Liver (tissue), 9 donors: ENCODE data around the gene EPB41L1. TPM values are rescaled to one million over a fixed set of nuclear protein-coding genes. Genes with fewer than 3 reads are reported as not detected.

Source experiments
- DNase-seq: peaks from one replicate; pipeline ENCODE4 v3.0.0-alpha.2; 2017; ENCODE audit warnings: low spot score
- H3K27ac ChIP-seq, 2 donors: one replicate each; pipeline ENCODE4 v1.7.0; 2013; ENCODE audit warnings: inconsistent platforms in 2 of 2, low read length in 2 of 2, control low read depth in 1 of 2, low read depth in 1 of 2, mild to moderate bottlenecking in 1 of 2
- H3K27me3 ChIP-seq, 4 donors: one replicate each; pipeline versions ENCODE4 v1.6.1 to v1.7.0; 2013; ENCODE audit warnings: low read length in 3 of 4, inconsistent platforms in 1 of 4, mild to moderate bottlenecking in 1 of 4, moderate library complexity in 1 of 4; ENCODE audit not compliant: control insufficient read depth in 4 of 4, insufficient read depth in 4 of 4
- H3K36me3 ChIP-seq, 4 donors: one replicate each; pipeline versions ENCODE4 v1.6.1 to v1.7.0; 2013; ENCODE audit warnings: low read length in 3 of 4, mild to moderate bottlenecking in 3 of 4, low read depth in 1 of 4, moderate library complexity in 1 of 4; ENCODE audit not compliant: control insufficient read depth in 4 of 4, insufficient read depth in 3 of 4
- H3K4me1 ChIP-seq, 4 donors: one replicate each; pipeline versions ENCODE4 v1.6.1 to v1.7.0; 2013; ENCODE audit warnings: low read length in 3 of 4, mild to moderate bottlenecking in 3 of 4, moderate library complexity in 1 of 4; ENCODE audit not compliant: control insufficient read depth in 4 of 4, insufficient read depth in 4 of 4
- H3K4me3 ChIP-seq, 3 donors: one replicate each; pipeline versions ENCODE4 v1.6.1 to v1.7.0; 2013; ENCODE audit warnings: low read length in 3 of 3, control low read depth in 1 of 3, low read depth in 1 of 3, mild to moderate bottlenecking in 1 of 3
- H3K9ac ChIP-seq, 2 donors: one replicate each; pipeline ENCODE4 v1.7.0; 2013; ENCODE audit warnings: low read length in 2 of 2, mild to moderate bottlenecking in 2 of 2, moderate library complexity in 2 of 2, control low read depth in 1 of 2, low read depth in 1 of 2
- H3K9me3 ChIP-seq, 4 donors: one replicate each; pipeline versions ENCODE4 v1.6.1 to v1.7.0; 2013; ENCODE audit warnings: low read length in 3 of 4; ENCODE audit not compliant: control insufficient read depth in 4 of 4
- ATF3 ChIP-seq: IDR thresholded peaks from 2 replicates; pipeline ENCODE4 v1.6.1; 2016; ENCODE audit warnings: antibody characterized with exemption
- CTCF ChIP-seq: fragments of 150-350 bp; IDR thresholded peaks from 2 replicates; pipeline ENCODE4 v1.5.1; 2017; ENCODE audit warnings: improper control_type of control experiment, low read depth, low read length; ENCODE audit not compliant: missing input control
- EGR1 ChIP-seq, 2 donors: IDR thresholded peaks; 2 replicates each; pipeline ENCODE4 v1.6.1; 2016 to 2018; ENCODE audit warnings: antibody characterized with exemption in 2 of 2, low read depth in 2 of 2
- FOXA1 ChIP-seq: IDR thresholded peaks from 2 replicates; pipeline ENCODE4 v1.6.1; 2016; ENCODE audit warnings: antibody characterized with exemption
- FOXA2 ChIP-seq: IDR thresholded peaks from 2 replicates; pipeline ENCODE4 v1.6.1; 2016; ENCODE audit warnings: antibody characterized with exemption
- GABPA ChIP-seq, 2 donors: IDR thresholded peaks in 1 of 2; conservative IDR thresholded peaks in 1 of 2; 2 replicates each; pipeline ENCODE4 v1.6.1; 2016; ENCODE audit warnings: antibody characterized with exemption in 2 of 2, mild to moderate bottlenecking in 1 of 2, moderate library complexity in 1 of 2
- HNF4G ChIP-seq: IDR thresholded peaks from 2 replicates; pipeline ENCODE4 v1.6.1; 2016; ENCODE audit warnings: antibody characterized with exemption
- JUND ChIP-seq, 2 donors: IDR thresholded peaks; 2 replicates each; pipeline ENCODE4 v1.6.1; 2016; ENCODE audit warnings: antibody characterized with exemption in 2 of 2
- MAX ChIP-seq: IDR thresholded peaks from 2 replicates; pipeline ENCODE4 v1.6.1; 2016; ENCODE audit warnings: antibody characterized with exemption
- NR2F2 ChIP-seq: IDR thresholded peaks from 2 replicates; pipeline ENCODE4 v1.6.1; 2016; ENCODE audit warnings: antibody characterized with exemption
- RAD21 ChIP-seq, 2 donors: IDR thresholded peaks; 2 replicates each; pipeline ENCODE4 v1.6.1; 2016; ENCODE audit warnings: antibody characterized with exemption in 2 of 2, mild to moderate bottlenecking in 2 of 2
- RXRA ChIP-seq, 2 donors: IDR thresholded peaks; 2 replicates each; pipeline ENCODE4 v1.6.1; 2017 to 2018; ENCODE audit warnings: antibody characterized with exemption in 2 of 2, mild to moderate bottlenecking in 1 of 2
- SP1 ChIP-seq: IDR thresholded peaks from 2 replicates; pipeline ENCODE4 v1.6.1; 2018; ENCODE audit warnings: antibody characterized with exemption, mild to moderate bottlenecking
- TAF1 ChIP-seq: conservative IDR thresholded peaks from 2 replicates; pipeline ENCODE4 v1.6.1; 2016; ENCODE audit warnings: antibody characterized with exemption, mild to moderate bottlenecking
- YY1 ChIP-seq: IDR thresholded peaks from 2 replicates; pipeline ENCODE4 v1.6.1; 2016; ENCODE audit warnings: antibody characterized with exemption, mild to moderate bottlenecking
- ZBTB33 ChIP-seq: IDR thresholded peaks from 2 replicates; pipeline ENCODE4 v1.6.1; 2016; ENCODE audit warnings: antibody characterized with exemption
- WGBS: extraction: QIAGEN DNeasy Blood & Tissue Kit; methylation state at CpG from one replicate; pipeline ENCODE4 v1.1.7; 2013; 5-methylcytosine and 5-hydroxymethylcytosine counted together
- polyA plus RNA-seq, 2 donors: library from polyadenylated mRNA; stranded (reverse) in 1 of 2; unstranded in 1 of 2; fragments of 200-250 nt in 1 of 2; fragments of >200 nt in 1 of 2; fragmentation: Nextera tagmentation in 1 of 2; extraction: Ambion mirVana in 1 of 2; gene quantifications; one replicate each; pipeline versions ENCODE4 v1.2.1 to v1.2.3, GENCODE V29; 2013 to 2015
- total RNA-seq, 2 donors: library from RNA; depleted of rRNA; stranded (reverse); fragments of >200 nt; gene quantifications; one replicate each; pipeline ENCODE4 v1.2.3, GENCODE V29; 2014
- donor health status: healthy.
- donor health status: healthy.
- donor health status: healthy.
- donor health status: healthy.
- donor health status: healthy.

Gene EPB41L1
- total and polyA plus RNA-seq, 4 donors: 2.4 to 11.9 (median 4.3) TPM

- 88% methylated on average over 7 of the region's 7 CpGs for WGBS
- no peak overlapping the region for H3K27ac ChIP-seq
- no peaks in the 10 kb centered on the region for H3K9me3 ChIP-seq
- H3K27me3 ChIP-seq: no peaks in the 10 kb centered on the region
- H3K4me1 ChIP-seq: peaks cover 0 to 5% (median 3%) of the 10 kb centered on the region in 4 donors
- no peak for TF ChIP-seq HNF4G
- no peak for TF ChIP-seq EGR1 (IDR thresholded peaks at IDR 0.05; ENCODE audit: low read depth in 2 of 2)
- TF ChIP-seq YY1: no peak
- TF ChIP-seq GABPA (IDR thresholded peaks at IDR 0.05 in 1 of 2, conservative IDR thresholded peaks at IDR 0.05 in 1 of 2): no peak
- no peak for TF ChIP-seq FOXA2
- no peak for TF ChIP-seq RAD21 (IDR thresholded peaks at IDR 0.05)
- H3K36me3 ChIP-seq: no peaks in the 10 kb centered on the region
- H3K9ac ChIP-seq: no peak overlapping the region
- DNase-seq: no peak
- no peak overlapping the region for H3K4me3 ChIP-seq
Observed at GRCh38 chr20:36231331-36231730, 76.8 kb downstream of the EPB41L1 start.

GRCh38 chr20:36234771-36235320, 80.3 kb downstream of the EPB41L1 start:
- Histone ChIP-seq H3K9ac (no peak overlapping the region), H3K4me3 (no peak overlapping the region), H3K27ac (no peak overlapping the region), H3K4me1 (peaks cover 5 to 25% (median 20%) of the 10 kb centered on the region in 4 donors), H3K9me3 (no peaks in the 10 kb centered on the region), H3K36me3 (peaks cover 0 to 6% (median 0%) of the 10 kb centered on the region in 4 donors), H3K27me3 (no peaks in the 10 kb centered on the region)
- WGBS: 84% methylated on average over 4 of the region's 4 CpGs
- no peak for DNase-seq
- no peak for TF ChIP-seq CTCF
- TF ChIP-seq JUND (IDR thresholded peaks at IDR 0.05): no peak
- TF ChIP-seq RAD21 (IDR thresholded peaks at IDR 0.05): no peak
- TF ChIP-seq SP1: no peak
- TF ChIP-seq TAF1: no peak
- no peak for TF ChIP-seq ATF3
- no peak for TF ChIP-seq ZBTB33
- TF ChIP-seq YY1: no peak
- TF ChIP-seq EGR1 (IDR thresholded peaks at IDR 0.05; ENCODE audit: low read depth in 2 of 2): no peak
- no peak for TF ChIP-seq RXRA (IDR thresholded peaks at IDR 0.05)
- no peak for TF ChIP-seq HNF4G
- TF ChIP-seq FOXA2: no peak
- no peak for TF ChIP-seq FOXA1
- TF ChIP-seq MAX: no peak
- TF ChIP-seq NR2F2: no peak
